SK-N-MC (cell line): ENCODE data around the gene SYTL3.

Source experiments
- DNase-seq: peaks from one replicate; pipeline ENCODE4 v3.0.0-alpha.2; 2011; ENCODE audit warnings: low read depth, low spot score
- H3K27ac ChIP-seq: fragments of 200-600 bp; sonication (generic); 2 replicates; pipeline ENCODE4 v1.5.1; 2016; ENCODE audit warnings: mixed run types
- H3K36me3 ChIP-seq: fragments of 200-600 bp; sonication (generic); 2 replicates; pipeline ENCODE4 v1.6.1; 2017; ENCODE audit warnings: antibody characterized with exemption, low read length, mixed read lengths; ENCODE audit not compliant: insufficient read depth
- H3K4me3 ChIP-seq: fragments of 200-600 bp; sonication (generic); 2 replicates; pipeline ENCODE4 v1.5.1; 2016
- H3K9ac ChIP-seq: fragments of 200-600 bp; sonication (generic); 2 replicates; pipeline ENCODE4 v1.8.0; 2017; ENCODE audit warnings: mixed run types, mixed read lengths; ENCODE audit not compliant: insufficient read length
- H3K9me3 ChIP-seq: fragments of 200-600 bp; sonication (generic); 2 replicates; pipeline ENCODE4 v1.6.1; 2017; ENCODE audit warnings: low read depth, mild to moderate bottlenecking, antibody characterized with exemption, low read length, moderate library complexity, mixed read lengths
- EZH2 ChIP-seq: fragments of 200-600 bp; sonication (generic); IDR thresholded peaks from one replicate; pipeline ENCODE4 v1.6.1; 2017; ENCODE audit warnings: antibody characterized with exemption
- FOXP2 ChIP-seq: optimal IDR thresholded peaks from 2 replicates; pipeline ENCODE3; 2011; ENCODE audit warnings: mild to moderate bottlenecking, moderate library complexity; ENCODE audit not compliant: insufficient read depth; ENCODE audit errors: extremely low read length, control extremely low read depth
- POLR2AphosphoS5 ChIP-seq: IDR thresholded peaks from 2 replicates; pipeline ENCODE4 v1.6.1; 2012; ENCODE audit warnings: mild to moderate bottlenecking, low read depth, low read length, borderline replicate concordance

Gene SYTL3

DNA sequence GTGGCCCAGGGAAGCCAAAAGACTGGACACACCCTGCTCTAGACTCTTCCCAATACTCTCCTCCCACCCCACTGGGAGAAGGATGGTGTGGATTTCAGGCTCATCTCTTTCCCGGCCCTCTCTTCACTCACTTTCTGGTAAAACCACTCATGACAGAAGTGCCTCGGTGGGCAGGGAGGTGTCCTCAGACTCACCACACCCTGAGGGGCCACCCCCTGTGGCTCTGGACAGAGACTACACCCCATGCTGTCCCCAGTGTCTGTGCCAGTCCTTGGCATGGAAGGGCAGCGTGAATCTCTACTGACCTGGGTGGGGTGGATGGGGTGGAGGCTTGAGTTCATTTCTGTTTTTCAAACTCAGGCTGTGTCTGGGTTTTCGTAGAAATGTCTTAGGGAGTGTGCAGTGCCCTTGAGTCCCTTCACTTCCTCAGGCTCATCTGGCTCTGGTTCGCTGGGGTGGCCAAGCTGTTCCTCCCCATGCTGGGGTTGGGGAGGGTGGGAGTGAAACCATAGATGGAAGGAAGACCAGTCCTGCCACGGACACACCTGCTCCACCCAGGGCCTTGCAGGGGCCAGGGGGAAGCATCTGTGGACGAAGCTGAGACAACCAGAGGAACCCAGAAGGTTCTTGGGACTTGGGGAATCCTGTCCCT, 110.2 kb downstream of the SYTL3 start:
- Histone ChIP-seq H3K9ac (no peak overlapping the region), H3K27ac (no peak overlapping the region), H3K4me3 (no peak overlapping the region), H3K9me3 (no peaks in the 10 kb centered on the region), H3K36me3 (peaks cover 4% of the 10 kb centered on the region; the same call in 1 of the 2 replicates)
- TF ChIP-seq EZH2, result no peak
- no peak for DNase-seq

DNA sequence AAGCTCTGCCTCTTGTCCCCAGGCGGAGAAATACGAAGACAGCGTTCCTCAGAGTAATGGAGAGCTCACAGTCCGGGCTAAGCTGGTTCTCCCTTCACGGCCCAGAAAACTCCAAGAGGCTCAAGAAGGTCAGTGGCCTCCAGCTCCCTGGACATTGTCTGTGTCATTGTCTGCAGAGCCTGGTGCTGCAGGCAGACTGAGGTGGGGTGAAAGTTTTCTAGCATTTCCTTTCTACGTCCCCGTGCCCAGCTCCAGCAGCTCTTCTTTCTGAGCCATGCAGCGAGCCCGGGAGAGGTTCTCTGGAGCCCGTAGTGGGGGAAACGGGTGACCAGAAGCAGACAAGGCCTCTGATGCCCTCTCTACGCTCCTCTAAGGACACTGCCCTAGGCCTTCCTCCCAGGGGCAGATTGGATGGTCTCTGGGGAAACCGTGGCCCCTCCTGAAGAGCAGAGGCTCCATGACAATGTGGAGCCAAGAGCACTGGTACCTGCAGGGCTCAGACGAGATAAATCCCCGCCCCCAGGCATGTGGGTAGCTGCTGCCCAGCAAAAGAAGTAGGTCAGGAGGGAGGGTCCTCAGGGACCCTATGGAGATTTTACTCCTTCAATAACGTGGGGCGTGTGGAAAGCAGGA, 110.9 kb downstream of the SYTL3 start:
- Histone ChIP-seq H3K27ac (no peak overlapping the region), H3K9ac (no peak overlapping the region), H3K36me3 (peaks cover 8% of the 10 kb centered on the region), H3K9me3 (no peaks in the 10 kb centered on the region), H3K4me3 (no peak overlapping the region)
- TF ChIP-seq FOXP2 (no peak), EZH2 (no peak), POLR2AphosphoS5 (no peak)
- no peak for DNase-seq

DNA sequence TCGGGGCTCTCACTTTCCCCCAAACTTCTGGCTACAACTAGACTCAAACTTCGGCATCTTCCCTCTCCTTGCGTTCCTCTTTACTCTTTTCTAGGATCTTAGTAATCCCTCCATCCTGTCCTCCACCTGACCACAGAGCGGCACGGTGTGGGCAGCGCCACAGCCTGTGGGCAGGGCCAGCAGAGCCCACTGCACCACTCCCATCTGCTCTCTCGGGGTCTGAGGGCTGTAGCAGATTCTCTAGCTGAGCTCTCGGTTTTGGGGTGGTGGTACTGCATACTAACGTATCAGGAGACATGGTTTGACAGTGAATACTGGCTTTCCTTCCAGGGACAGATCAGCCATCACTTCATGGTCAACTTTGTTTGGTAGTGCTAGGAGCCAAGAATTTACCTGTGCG, 111.9 kb downstream of the SYTL3 start:
- H3K9ac ChIP-seq, result no peak overlapping the region
- no peak for DNase-seq
- H3K9me3 ChIP-seq, result no peaks in the 10 kb centered on the region
- H3K4me3 ChIP-seq, result no peak overlapping the region
- TF ChIP-seq FOXP2, result no peak
- TF ChIP-seq EZH2, result no peak
- no peak for TF ChIP-seq POLR2AphosphoS5
- H3K27ac ChIP-seq, result no peak overlapping the region
- H3K36me3 ChIP-seq, result peaks cover 19% of the 10 kb centered on the region

DNA sequence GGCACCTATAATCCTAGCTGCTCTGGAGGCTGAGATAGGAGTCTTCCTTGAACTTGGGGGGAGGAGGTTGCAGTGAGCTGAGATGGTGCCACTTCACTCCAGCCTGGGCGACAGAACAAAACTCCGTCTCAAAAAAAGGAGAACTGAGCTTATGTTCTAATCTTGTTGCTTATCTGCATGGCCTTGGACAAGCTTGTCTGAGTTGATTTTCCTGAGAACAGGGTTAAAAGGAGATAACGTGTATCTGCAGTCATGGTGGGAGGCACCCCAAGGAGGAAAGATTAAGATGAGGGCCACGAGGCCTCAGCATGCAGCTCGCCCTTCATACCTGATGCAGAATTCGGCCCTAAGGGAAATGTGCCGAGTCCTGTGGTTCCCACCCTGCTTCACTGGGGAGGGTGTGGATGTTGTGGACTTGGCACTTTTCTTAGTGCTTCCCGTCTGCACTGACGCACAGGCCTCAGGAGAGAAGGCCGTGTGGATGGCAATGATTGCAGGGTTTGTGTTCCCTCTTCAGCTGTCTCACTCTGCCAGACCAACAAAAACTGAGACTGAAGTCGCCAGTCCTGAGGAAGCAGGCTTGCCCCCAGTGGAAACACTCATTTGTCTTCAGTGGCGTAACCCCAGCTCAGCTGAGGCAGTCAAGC, 113.1 kb downstream of the SYTL3 start:
- Histone ChIP-seq H3K4me3 (no peak overlapping the region), H3K36me3 (peaks cover 28% of the 10 kb centered on the region), H3K9me3 (no peaks in the 10 kb centered on the region), H3K27ac (0 out of 2 replicates have a peak overlapping the region, but pooled peaks have one; percentile 13), H3K9ac (no peak overlapping the region)
- TF ChIP-seq FOXP2 (no peak), EZH2 (no peak), POLR2AphosphoS5 (no peak)
- DNase-seq, result no peak

DNA sequence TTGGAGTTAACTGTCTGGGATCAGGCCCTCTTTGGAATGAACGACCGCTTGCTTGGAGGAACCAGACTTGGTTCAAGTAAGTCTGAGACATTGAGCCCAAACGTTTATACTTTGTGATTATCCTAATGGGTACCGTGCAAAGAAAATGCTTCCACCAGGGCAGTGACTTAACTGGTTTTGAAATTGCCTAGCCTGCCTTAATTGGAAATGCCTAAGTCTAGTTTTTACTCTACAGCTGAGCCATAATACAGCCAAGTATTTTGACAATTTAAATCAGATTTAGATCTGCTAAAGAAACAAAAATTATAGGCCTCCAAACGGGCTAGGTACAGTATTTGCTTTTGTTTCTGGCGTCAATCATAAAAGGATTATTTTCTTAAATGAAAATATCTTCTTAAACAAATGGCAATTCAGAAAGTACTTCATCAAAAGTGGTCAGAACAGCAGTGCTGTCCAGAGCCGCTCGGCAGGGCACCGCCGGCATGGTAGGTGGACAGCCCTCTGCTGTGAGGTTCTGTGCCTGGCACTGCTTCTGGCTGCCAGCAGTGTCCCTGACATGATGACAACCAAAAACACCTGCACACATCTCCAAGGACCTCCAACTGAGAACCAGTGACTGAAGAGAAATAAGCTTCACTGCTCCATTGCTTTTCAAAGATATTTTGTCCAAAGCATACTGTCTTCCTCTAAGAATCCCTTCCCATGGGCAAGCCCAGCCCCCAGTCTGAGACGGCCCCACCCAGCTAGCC, 113.8 kb downstream of the SYTL3 start:
- H3K27ac ChIP-seq, result peak overlapping the region; percentile 42; the same call in 1 of the 2 replicates
- peaks cover 35% of the 10 kb centered on the region for H3K36me3 ChIP-seq
- DNase-seq, result no peak

DNA sequence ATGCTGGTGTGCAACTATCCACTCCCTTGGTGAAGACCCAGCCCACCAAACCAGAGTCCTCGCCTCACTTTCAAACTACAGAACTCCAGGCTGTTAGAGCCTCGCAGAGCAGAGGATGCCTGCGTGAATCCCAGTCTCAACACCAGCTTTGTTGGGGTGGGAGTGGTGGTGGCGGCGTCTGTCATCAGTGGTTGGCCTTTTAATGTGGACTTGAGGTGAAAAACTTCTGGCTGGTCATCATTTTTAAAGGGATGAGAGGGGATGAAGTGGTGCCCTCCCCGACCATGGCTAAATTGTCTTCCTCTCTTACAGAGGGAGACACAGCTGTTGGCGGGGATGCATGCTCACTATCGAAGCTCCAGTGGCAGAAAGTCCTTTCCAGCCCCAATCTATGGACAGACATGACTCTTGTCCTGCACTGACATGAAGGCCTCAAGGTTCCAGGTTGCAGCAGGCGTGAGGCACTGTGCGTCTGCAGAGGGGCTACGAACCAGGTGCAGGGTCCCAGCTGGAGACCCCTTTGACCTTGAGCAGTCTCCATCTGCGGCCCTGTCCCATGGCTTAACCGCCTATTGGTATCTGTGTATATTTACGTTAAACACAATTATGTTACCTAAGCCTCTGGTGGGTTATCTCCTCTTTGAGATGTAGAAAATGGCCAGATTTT, 114.5 kb downstream of the SYTL3 start:
- peaks cover 42% of the 10 kb centered on the region for H3K36me3 ChIP-seq

More for the DNA sequence above, 113.8 kb downstream of the SYTL3 start:
- Histone ChIP-seq H3K9me3 (no peaks in the 10 kb centered on the region), H3K4me3 (no peak overlapping the region), H3K9ac (no peak overlapping the region)
- no peak for TF ChIP-seq FOXP2
- no peak for TF ChIP-seq EZH2
- no peak; the same call in 1 of the 2 replicates for TF ChIP-seq POLR2AphosphoS5

DNA sequence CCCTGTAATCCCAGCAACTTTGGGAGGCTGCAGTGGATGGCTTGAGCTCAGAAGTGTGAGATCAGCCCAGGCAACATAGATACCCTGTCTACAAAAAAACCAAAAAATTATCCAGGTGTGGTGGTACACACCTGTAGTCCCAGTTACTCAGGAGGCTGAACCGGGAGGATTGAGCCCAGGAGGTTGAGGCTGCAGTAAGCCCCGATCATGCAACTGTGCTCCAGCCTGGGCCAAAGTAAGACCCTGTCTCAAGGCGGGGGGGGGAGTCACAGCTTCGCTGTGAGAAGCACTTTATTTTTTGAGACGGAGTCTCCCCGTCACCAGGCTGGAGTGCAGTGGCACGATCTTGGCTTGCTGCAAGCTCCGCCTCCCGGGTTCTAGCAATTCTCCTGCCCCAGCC, 115.1 kb downstream of the SYTL3 start:
- Histone ChIP-seq H3K9ac (no peak overlapping the region), H3K36me3 (peaks cover 48% of the 10 kb centered on the region), H3K9me3 (no peaks in the 10 kb centered on the region), H3K27ac (no peak overlapping the region), H3K4me3 (no peak overlapping the region)
- TF ChIP-seq FOXP2, result no peak
- no peak for TF ChIP-seq EZH2
- TF ChIP-seq POLR2AphosphoS5, result no peak
- DNase-seq, result no peak

More for the DNA sequence above, 114.5 kb downstream of the SYTL3 start:
- Histone ChIP-seq H3K9ac (no peak overlapping the region), H3K4me3 (no peak overlapping the region), H3K9me3 (no peaks in the 10 kb centered on the region), H3K27ac (no peak overlapping the region)
- DNase-seq, result no peak
- TF ChIP-seq EZH2 (no peak), POLR2AphosphoS5 (no peak; the same call in 1 of the 2 replicates), FOXP2 (no peak)

DNA sequence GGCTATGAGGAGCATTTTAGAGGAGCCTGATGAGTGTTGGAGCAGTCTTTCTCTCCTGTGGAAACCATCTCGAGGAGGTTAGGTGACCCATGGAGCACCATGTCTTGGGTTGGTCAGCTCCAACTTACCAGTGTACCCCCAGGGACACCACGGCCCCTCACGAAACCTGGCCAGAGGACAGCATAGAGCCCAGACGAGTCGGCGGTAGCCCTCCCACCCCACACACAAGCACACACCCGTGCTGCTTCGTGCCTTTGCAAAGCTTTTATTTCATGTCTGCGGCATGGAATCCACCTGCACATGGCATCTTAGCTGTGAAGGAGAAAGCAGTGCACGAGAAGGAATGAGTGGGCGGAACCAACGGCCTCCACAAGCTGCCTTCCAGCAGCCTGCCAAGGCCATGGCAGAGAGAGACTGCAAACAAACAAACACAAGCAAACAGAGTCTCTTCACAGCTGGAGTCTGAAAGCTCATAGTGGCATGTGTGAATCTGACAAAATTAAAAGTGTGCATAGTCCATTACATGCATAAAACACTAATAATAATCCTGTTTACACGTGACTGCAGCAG, 115.7 kb downstream of the SYTL3 start:
- Histone ChIP-seq H3K9me3 (no peaks in the 10 kb centered on the region), H3K27ac (no peak overlapping the region), H3K36me3 (peaks cover 55% of the 10 kb centered on the region), H3K9ac (no peak overlapping the region), H3K4me3 (no peak overlapping the region)
- TF ChIP-seq FOXP2, result no peak
- no peak for TF ChIP-seq EZH2
- TF ChIP-seq POLR2AphosphoS5, result no peak
- DNase-seq, result no peak
